Thyroid gland (tissue), 4 donors: Measurements from ENCODE around the gene PPP1R13B. TPM values are rescaled to one million over a fixed set of nuclear protein-coding genes. Genes with fewer than 3 reads are reported as not detected.

Experiments used
- DNase-seq, 2 donors: peaks; one replicate each; pipeline ENCODE4 v3.0.0-alpha.2; 2019
- H3K27ac ChIP-seq, 3 donors: fragments of 200-600 bp; sonication (generic); 1 replicate in 2 of 3; 2 replicates in 1 of 3; pipeline ENCODE4 v1.5.1; 2016 to 2019; ENCODE audit warnings: mild to moderate bottlenecking in 1 of 3, moderate library complexity in 1 of 3
- H3K27me3 ChIP-seq: fragments of 200-600 bp; sonication (generic); one replicate; pipeline ENCODE4 v1.5.1; 2019
- H3K36me3 ChIP-seq, 2 donors: fragments of 200-600 bp; sonication (generic); one replicate each; pipeline ENCODE4 v1.5.1; 2016 to 2019
- H3K4me1 ChIP-seq, 2 donors: fragments of 200-600 bp; sonication (generic); one replicate each; pipeline ENCODE4 v1.5.1; 2017 to 2019
- H3K4me3 ChIP-seq, 3 donors: fragments of 200-600 bp; sonication (generic); replicated peaks in 1 of 3; 1 replicate in 2 of 3; 2 replicates in 1 of 3; pipeline ENCODE4 v1.5.1; 2016; ENCODE audit warnings: mild to moderate bottlenecking in 1 of 3
- H3K9me3 ChIP-seq: fragments of 200-600 bp; sonication (generic); one replicate; pipeline ENCODE4 v1.5.1; 2017
- POLR2A ChIP-seq, 2 donors: fragments of 450-650 bp; IDR thresholded peaks; one replicate each; pipeline ENCODE4 v1.6.1; 2017; ENCODE audit warnings: antibody characterized with exemption in 2 of 2, mild to moderate bottlenecking in 2 of 2, moderate library complexity in 1 of 2
- WGBS, 2 donors: methylation state at CpG; one replicate each; pipeline ENCODE4 v1.1.5; 2017; 5-methylcytosine and 5-hydroxymethylcytosine counted together
- intact Hi-C: fragments of 100-400 bp; cut with DNase I; formaldehyde crosslinking; loops from one replicate; pipeline ENCODE4 v1.15.1; 2023
- total RNA-seq, 4 donors: library from RNA; depleted of rRNA; stranded (reverse); fragments of >200 nt; gene quantifications; one replicate each; pipeline ENCODE4 v1.2.3, GENCODE V29; 2016
- TF ChIP-seq, protein P1 (sequence below), 6 experiments: fragments of 200-600 bp in 3 of 6; fragments of 450-650 bp in 3 of 6; sonication (generic) in 3 of 6; IDR thresholded peaks; one replicate each; pipeline ENCODE4 v1.5.1; 2016 to 2019; ENCODE audit warnings: antibody characterized with exemption in 6 of 6, mild to moderate bottlenecking in 2 of 6, inconsistent platforms in 1 of 6, moderate library complexity in 1 of 6

Gene PPP1R13B
- total RNA-seq, 4 donors from 2014 or later, result 77.0 to 131 (median 81.8) TPM

DNA sequence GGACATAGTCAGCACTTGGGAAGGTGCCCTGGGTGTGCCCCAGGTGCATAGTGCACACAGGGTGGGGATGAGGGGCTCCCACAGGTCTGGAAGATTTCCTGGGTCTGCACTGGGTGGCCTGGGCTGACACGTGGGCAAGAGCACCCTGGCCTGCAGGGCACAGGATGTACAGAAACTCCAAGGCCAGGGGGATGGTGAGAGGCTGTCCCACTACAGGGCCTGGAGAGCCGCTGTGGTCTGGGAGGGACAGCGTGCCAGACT is 35.8 kb upstream of the PPP1R13B start:
- Histone ChIP-seq H3K36me3 (no peaks in the 10 kb centered on the region), H3K4me3 (no peak overlapping the region), H3K27ac (no peak overlapping the region), H3K27me3 (no peaks in the 10 kb centered on the region), H3K9me3 (no peaks in the 10 kb centered on the region), H3K4me1 (peaks cover 30 to 34% of the 10 kb centered on the region in 2 donors)
- intact Hi-C loops, result no loop called here
- no peak for DNase-seq
- WGBS, 2 donors, result 83% methylated on average over 3 of the region's 3 CpGs; no CpG with 5 or more reads in 1 of the 2 donors
- TF ChIP-seq, protein P1, sequence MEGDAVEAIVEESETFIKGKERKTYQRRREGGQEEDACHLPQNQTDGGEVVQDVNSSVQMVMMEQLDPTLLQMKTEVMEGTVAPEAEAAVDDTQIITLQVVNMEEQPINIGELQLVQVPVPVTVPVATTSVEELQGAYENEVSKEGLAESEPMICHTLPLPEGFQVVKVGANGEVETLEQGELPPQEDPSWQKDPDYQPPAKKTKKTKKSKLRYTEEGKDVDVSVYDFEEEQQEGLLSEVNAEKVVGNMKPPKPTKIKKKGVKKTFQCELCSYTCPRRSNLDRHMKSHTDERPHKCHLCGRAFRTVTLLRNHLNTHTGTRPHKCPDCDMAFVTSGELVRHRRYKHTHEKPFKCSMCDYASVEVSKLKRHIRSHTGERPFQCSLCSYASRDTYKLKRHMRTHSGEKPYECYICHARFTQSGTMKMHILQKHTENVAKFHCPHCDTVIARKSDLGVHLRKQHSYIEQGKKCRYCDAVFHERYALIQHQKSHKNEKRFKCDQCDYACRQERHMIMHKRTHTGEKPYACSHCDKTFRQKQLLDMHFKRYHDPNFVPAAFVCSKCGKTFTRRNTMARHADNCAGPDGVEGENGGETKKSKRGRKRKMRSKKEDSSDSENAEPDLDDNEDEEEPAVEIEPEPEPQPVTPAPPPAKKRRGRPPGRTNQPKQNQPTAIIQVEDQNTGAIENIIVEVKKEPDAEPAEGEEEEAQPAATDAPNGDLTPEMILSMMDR (IDR thresholded peaks at IDR 0.05), result no peak
- no peak for TF ChIP-seq POLR2A (IDR thresholded peaks at IDR 0.05)

DNA sequence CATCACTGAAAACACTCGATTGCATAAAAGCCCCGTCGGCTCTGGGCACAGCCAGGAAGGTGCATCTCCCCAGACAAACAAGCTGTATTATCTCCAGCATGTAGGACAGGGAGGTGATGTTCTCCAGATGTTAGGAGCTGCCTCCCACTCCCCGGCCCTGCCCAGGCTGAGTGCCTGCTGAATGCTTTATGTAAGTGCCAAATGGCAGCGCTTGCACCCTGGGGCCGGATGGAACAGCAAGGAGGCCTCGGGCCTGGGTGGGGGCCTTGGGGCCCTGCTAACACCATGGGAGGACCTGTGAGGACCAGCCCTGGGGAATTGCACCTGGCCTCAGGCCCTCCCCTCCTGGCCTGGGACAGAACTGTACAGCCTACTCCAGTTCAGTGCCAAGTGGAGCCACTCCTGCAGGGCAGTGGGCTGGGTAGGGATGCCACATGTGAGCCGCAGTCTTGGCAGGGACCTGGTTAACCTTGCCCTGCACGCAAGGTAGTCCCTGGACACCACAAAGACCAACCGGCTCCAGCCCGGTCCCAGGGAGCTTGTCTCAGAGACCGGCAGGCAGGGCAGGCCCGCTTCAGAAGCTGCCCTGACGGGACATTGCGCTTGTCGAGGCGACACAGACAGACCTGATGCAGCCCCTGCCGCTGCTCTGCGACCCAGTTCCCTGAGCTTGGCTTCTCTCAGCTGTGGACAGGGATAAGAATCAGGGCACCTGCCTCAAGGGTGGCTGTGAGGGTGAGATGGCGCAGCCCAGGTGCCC is 35.3 kb upstream of the PPP1R13B start:
- H3K4me1 ChIP-seq, result peaks cover 30 to 34% of the 10 kb centered on the region in 2 donors
- no peaks in the 10 kb centered on the region for H3K27me3 ChIP-seq
- no peak overlapping the region for H3K4me3 ChIP-seq
- 74 to 86% methylated on average over 3 to 8 of the region's 20 CpGs for WGBS, 2 donors
- DNase-seq, result no peak
- intact Hi-C loops, result no loop called here
- no peaks in the 10 kb centered on the region for H3K36me3 ChIP-seq
- no peak for TF ChIP-seq POLR2A (IDR thresholded peaks at IDR 0.05)
- TF ChIP-seq, protein P1 (IDR thresholded peaks at IDR 0.05), result no peak
- no peak overlapping the region for H3K27ac ChIP-seq
- no peaks in the 10 kb centered on the region for H3K9me3 ChIP-seq

DNA sequence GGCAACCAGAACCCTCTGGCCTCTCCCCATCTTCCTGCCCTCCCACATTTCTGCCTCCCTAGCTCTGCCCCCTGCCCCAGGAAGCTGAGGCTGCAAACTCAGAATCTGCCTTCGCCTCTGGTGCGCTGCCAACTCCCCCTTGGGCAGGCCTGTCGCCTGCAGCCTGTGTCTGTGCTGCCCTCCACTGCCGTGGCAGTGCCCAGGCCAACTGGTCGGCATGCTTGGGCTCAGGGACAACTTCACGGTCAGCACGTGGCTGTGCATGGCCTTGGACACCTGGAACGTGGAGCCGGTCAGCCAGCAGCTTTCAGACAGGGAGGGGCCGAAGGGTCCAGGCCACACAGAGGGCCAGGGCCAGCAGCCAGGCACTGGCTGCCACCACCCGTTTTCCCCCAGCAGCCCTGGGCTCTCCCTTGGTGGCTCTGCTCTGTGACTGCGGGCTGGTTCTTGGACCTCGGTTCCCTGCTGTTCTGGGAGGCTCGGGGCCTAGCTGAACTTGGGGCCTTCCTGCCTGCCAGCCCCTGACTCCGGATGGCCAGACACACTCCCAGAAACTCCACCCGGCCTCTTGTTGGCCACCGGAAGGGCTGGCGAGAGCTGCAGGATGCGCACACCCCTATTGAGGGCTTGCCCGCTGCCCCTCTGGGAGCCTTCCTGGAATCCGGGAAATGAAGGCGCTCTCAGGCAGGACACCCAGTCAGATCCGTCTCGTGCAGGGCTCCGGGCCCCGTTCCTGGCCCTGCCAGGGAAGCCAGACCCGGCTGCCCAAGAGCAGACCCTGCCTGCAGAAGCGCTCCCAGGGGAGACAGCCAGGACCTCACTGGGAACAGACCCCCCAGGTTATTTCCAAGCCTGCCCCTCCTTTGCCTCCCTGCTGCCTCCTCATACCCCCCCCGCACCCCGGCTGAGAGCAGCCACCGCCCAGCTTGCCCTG is 34.2 kb upstream of the PPP1R13B start:
- H3K27me3 ChIP-seq, result no peaks in the 10 kb centered on the region
- H3K4me3 ChIP-seq, result no peak overlapping the region
- intact Hi-C loops, result no loop called here
- 65 to 71% methylated on average over 18 to 21 of the region's 31 CpGs for WGBS, 2 donors
- H3K27ac ChIP-seq, result peak overlapping the region; percentile 70 to 84 (median 75)
- H3K36me3 ChIP-seq, result no peaks in the 10 kb centered on the region
- TF ChIP-seq POLR2A (IDR thresholded peaks at IDR 0.05), result no peak
- TF ChIP-seq, protein P1 (IDR thresholded peaks at IDR 0.05), result peak in 1 of 6 experiments; percentile 11
- H3K4me1 ChIP-seq, result peaks cover 30 to 34% of the 10 kb centered on the region in 2 donors
- DNase-seq, result peak; percentile 78 to 79
- no peaks in the 10 kb centered on the region for H3K9me3 ChIP-seq

DNA sequence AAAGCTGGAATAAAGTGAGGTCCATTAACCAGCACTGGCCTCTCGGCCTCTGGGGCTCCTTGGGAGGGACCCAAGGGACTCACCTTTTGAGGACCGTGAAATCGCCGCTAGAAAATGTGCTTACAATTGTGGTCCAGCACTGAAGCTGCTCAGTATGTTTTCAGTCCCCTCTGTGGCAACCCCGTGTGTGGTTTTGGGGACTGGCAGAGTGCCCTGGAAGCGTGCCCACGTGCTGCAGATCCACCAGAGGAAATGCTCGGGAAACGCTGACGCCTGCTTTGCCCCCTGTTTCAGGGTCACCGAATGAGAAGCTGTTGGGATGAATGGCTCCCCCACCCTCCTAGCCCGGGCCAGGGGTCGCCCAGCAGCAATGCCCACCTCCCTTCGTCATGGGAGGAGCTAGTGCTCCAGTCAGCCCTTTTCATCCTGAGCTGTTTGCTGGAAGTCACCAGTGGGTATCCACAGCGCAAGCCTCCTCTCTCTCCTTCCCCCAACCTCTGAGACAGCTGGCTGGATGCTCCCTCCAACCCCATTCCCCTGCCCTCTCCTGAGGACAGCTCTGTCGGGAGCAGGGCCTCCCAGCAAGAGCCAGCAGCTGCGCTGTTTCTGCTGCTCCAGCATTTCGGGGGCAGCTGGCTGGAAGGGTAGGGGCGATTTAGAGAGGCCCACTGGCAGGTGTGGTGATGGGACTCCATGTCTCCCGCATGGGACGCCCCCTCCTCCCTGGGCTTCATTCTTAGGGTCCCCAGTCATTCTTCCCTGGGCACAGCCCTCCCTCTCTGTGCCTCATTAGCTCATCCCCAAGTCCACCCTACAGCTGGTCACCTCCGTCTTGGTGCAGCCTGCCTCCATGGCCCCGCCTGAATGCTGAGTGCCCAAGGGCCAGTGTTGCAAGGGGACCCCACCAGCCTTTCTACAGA is 33.2 kb upstream of the PPP1R13B start:
- no peaks in the 10 kb centered on the region for H3K9me3 ChIP-seq
- peak overlapping the region; percentile 70 to 84 (median 75) for H3K27ac ChIP-seq
- peak overlapping the region in 1 of 3 donors; percentile 16 for H3K4me3 ChIP-seq
- no peaks in the 10 kb centered on the region for H3K27me3 ChIP-seq
- peak; percentile 88 to 91 for DNase-seq
- H3K4me1 ChIP-seq, result peaks cover 30 to 34% of the 10 kb centered on the region in 2 donors
- WGBS, 2 donors, result 32 to 53% methylated on average over 12 to 23 of the region's 23 CpGs
- intact Hi-C loops, result no loop called here
- no peak for TF ChIP-seq POLR2A (IDR thresholded peaks at IDR 0.05)
- TF ChIP-seq, protein P1 (IDR thresholded peaks at IDR 0.05), result no peak
- H3K36me3 ChIP-seq, result no peaks in the 10 kb centered on the region
